Measurements from ENCODE around the gene DNM1.
A peak's percentile ranks its signal among the peaks of the same experiment; 100 is the strongest.

The DNM1 gene

GRCh38 chr9:128203024-128203706 lies at the start of gene DNM1:
DNM1 (plus strand) TSS chr9:128203379; CDS start chr9:128203471, 92 bp downstream.
- peak; percentile 44 for DNase-seq (ENCODE audit: low read depth, low spot score)
- TF ChIP-seq CTCF (IDR thresholded peaks at IDR 0.05; ENCODE audit: low read depth, low read length): peak; percentile 60
- peak within 1 kb of the TSS; percentile 66 for H3K4me3 ChIP-seq (ENCODE audit: low read depth, low read length)
- in situ Hi-C loops (cut with HindIII; ENCODE audit: low sequenced_read_pairs): no loop called here

GRCh38 chr9:128153947-128154695 lies 49.1 kb upstream of the DNM1 start:
- in situ Hi-C loops (cut with HindIII; ENCODE audit: low sequenced_read_pairs): no loop called here
- no peak for TF ChIP-seq CTCF (IDR thresholded peaks at IDR 0.05; ENCODE audit: low read depth, low read length)

GRCh38 chr9:128155736-128156500 lies 47.3 kb upstream of the DNM1 start:
- TF ChIP-seq CTCF (IDR thresholded peaks at IDR 0.05; ENCODE audit: low read depth, low read length): no peak
- no peak for DNase-seq (ENCODE audit: low read depth, low spot score)
- in situ Hi-C loops (cut with HindIII; ENCODE audit: low sequenced_read_pairs): no loop called here

More at GRCh38 chr9:128153947-128154695, 49.1 kb upstream of the DNM1 start:
- H3K4me3 ChIP-seq (ENCODE audit: low read depth, low read length): no peak overlapping the region
- DNase-seq (ENCODE audit: low read depth, low spot score): no peak

GRCh38 chr9:128159522-128159783 lies 43.7 kb upstream of the DNM1 start:
- TF ChIP-seq CTCF (IDR thresholded peaks at IDR 0.05; ENCODE audit: low read depth, low read length): no peak
- in situ Hi-C loops (cut with HindIII; ENCODE audit: low sequenced_read_pairs): no loop called here
- DNase-seq (ENCODE audit: low read depth, low spot score): no peak
- H3K4me3 ChIP-seq (ENCODE audit: low read depth, low read length): peak overlapping the region; percentile 42

More at GRCh38 chr9:128155736-128156500, 47.3 kb upstream of the DNM1 start:
- no peak overlapping the region for H3K4me3 ChIP-seq (ENCODE audit: low read depth, low read length)

- peak; percentile 92 for DNase-seq (ENCODE audit: low read depth, low spot score)
- H3K4me3 ChIP-seq (ENCODE audit: low read depth, low read length): peak within 1 kb of the TSS; percentile 73
- in situ Hi-C loops (cut with HindIII; ENCODE audit: low sequenced_read_pairs): no loop called here
- TF ChIP-seq CTCF (IDR thresholded peaks at IDR 0.05; ENCODE audit: low read depth, low read length): no peak
These were observed 43.2 kb upstream of the DNM1 start, which contains the start of gene BBLN for GRCh38 chr9:128159784-128160602. BBLN (plus strand) TSS chr9:128160265; CDS start chr9:128160408, 143 bp downstream.

- no peak for TF ChIP-seq CTCF (IDR thresholded peaks at IDR 0.05; ENCODE audit: low read depth, low read length)
- no peak for DNase-seq (ENCODE audit: low read depth, low spot score)
- in situ Hi-C loops (cut with HindIII; ENCODE audit: low sequenced_read_pairs): no loop called here
- H3K4me3 ChIP-seq (ENCODE audit: low read depth, low read length): peak overlapping the region; percentile 73
These were observed 42.6 kb upstream of the DNM1 start for GRCh38 chr9:128160603-128160987.

Measured in astrocyte of the spinal cord (primary cell).